HepG2 (cell line): ENCODE results near the gene MGAT1. TPM values are rescaled to one million over a fixed set of nuclear protein-coding genes. Genes with fewer than 3 reads are reported as not detected.

Experiments
- ATAC-seq: fragments of 200-7000 bp; cut with Tn5 transposase; 3 replicates; pipeline ENCODE4 v1.9.1; 2020; ENCODE audit warnings: mild to moderate bottlenecking, moderate library complexity
- BruUV-seq: library from RNA; stranded (reverse); fragments of 400-500 nt; replicated peaks from 2 replicates; lab custom pipeline; 2021; lab: Mats Ljungman, UMichigan
- CTCF ChIA-PET: fragments of 300-600 bp; formaldehyde crosslinking; extraction: SDS; loops from one replicate; lab custom pipeline; 2021; ENCODE audit warnings: low total read pairs, inconsistent platforms, low intra/inter-chr PET ratio; lab: Yijun Ruan, JAX
- POLR2A ChIA-PET: fragments of 350-600 bp; sonication (Branson Sonifier 250); formaldehyde crosslinking; loops from one replicate; lab custom pipeline; 2020; ENCODE audit warnings: antibody characterized with exemption, inconsistent platforms; lab: Yijun Ruan, JAX
- DNase-seq: peaks from one replicate; pipeline ENCODE4 v3.0.0-alpha.2; 2015; ENCODE audit warnings: low spot score
- FAIRE-seq: peaks from 3 replicates; lab custom pipeline; 2011; peaks lifted over from hg19 to GRCh38; lab: Jason Lieb, UNC
- H2AFZ ChIP-seq: one replicate; pipeline ENCODE4 v1.6.1; 2011; ENCODE audit warnings: low read length, inconsistent platforms
- H3K27ac ChIP-seq: fragments of 300-600 bp; 3 replicates; pipeline ENCODE4 v1.8.0; 2011; ENCODE audit warnings: mixed run types, mild to moderate bottlenecking, mixed read lengths, low read length, inconsistent platforms; ENCODE audit not compliant: insufficient read depth; ENCODE audit errors: extremely low read length
- H3K27me3 ChIP-seq, 2 experiments: fragments of 200-600 bp in 1 of 2; 2 replicates in 1 of 2; 3 replicates in 1 of 2; pipeline versions ENCODE4 v1.6.0 to v1.8.0; 2011; ENCODE audit warnings: low read length in 2 of 2, mild to moderate bottlenecking in 2 of 2, moderate library complexity in 2 of 2, inconsistent platforms in 1 of 2; ENCODE audit not compliant: insufficient read depth in 2 of 2, control insufficient read depth in 1 of 2
- H3K36me3 ChIP-seq, 2 experiments: fragments of 200-600 bp in 1 of 2; replicated peaks in 1 of 2; 2 replicates in 1 of 2; 3 replicates in 1 of 2; pipeline versions ENCODE4 v1.5.1 to v1.8.0; 2011; ENCODE audit warnings: low read length in 2 of 2, inconsistent platforms in 1 of 2; ENCODE audit not compliant: insufficient read depth in 2 of 2, control insufficient read depth in 1 of 2
- H3K4me1 ChIP-seq: 2 replicates; pipeline ENCODE4 v1.5.1; 2012; ENCODE audit warnings: low read length, inconsistent platforms; ENCODE audit not compliant: insufficient read depth
- H3K4me2 ChIP-seq: 2 replicates; pipeline ENCODE4 v1.6.0; 2011; ENCODE audit warnings: low read depth, low read length, inconsistent platforms
- H3K4me3 ChIP-seq, 3 experiments: fragments of 200-600 bp in 1 of 3; sonication (generic), shearing (Covaris generic) in 1 of 3; replicated peaks in 1 of 3; 2 replicates each; pipeline ENCODE4 v1.5.1; 2011 to 2016; ENCODE audit warnings: low read length in 3 of 3, inconsistent platforms in 2 of 3, low read depth in 2 of 3, mild to moderate bottlenecking in 2 of 3, control low read depth in 1 of 3, mixed read lengths in 1 of 3; ENCODE audit not compliant: insufficient read depth in 1 of 3
- H3K79me2 ChIP-seq: one replicate; pipeline ENCODE4 v1.6.1; 2011; ENCODE audit warnings: low read length, inconsistent platforms; ENCODE audit not compliant: insufficient read depth
- H3K9ac ChIP-seq: 2 replicates; pipeline ENCODE4 v1.6.0; 2011; ENCODE audit warnings: mild to moderate bottlenecking, low read depth, low read length, inconsistent platforms; ENCODE audit not compliant: insufficient read depth
- H3K9me3 ChIP-seq: 2 replicates; pipeline ENCODE4 v1.5.1; 2012; ENCODE audit warnings: mild to moderate bottlenecking, low read length
- H4K20me1 ChIP-seq: 2 replicates; pipeline ENCODE4 v1.6.0; 2011; ENCODE audit warnings: inconsistent platforms, mild to moderate bottlenecking, low read length, moderate library complexity; ENCODE audit not compliant: insufficient read depth
- DPF2 ChIP-seq: sonication (generic); formaldehyde crosslinking; IDR thresholded peaks from 2 replicates; pipeline ENCODE4 v1.4.0; 2020; ENCODE audit warnings: mild to moderate bottlenecking, low read depth, missing genetic modification reagents, borderline replicate concordance
- FOXC1 ChIP-seq: sonication (generic); formaldehyde crosslinking; IDR thresholded peaks from 2 replicates; pipeline ENCODE4 v1.8.0; 2022; ENCODE audit warnings: mild to moderate bottlenecking, missing genetic modification reagents, borderline replicate concordance
- MBNL3 ChIP-seq: fragments of 250-450 bp; sonication (Bioruptor Pico); conservative IDR thresholded peaks from 2 replicates; pipeline ENCODE4 v1.8.0; 2022; ENCODE audit warnings: mild to moderate bottlenecking, inconsistent platforms
- NKX3-1 ChIP-seq: sonication (generic); formaldehyde crosslinking; IDR thresholded peaks from 2 replicates; pipeline ENCODE4 v1.5.0; 2020; ENCODE audit warnings: missing genetic modification reagents
- REL ChIP-seq: sonication (generic); formaldehyde crosslinking; conservative IDR thresholded peaks from 2 replicates; pipeline ENCODE4 v1.8.0; 2022; ENCODE audit warnings: mild to moderate bottlenecking, missing genetic modification reagents, moderate library complexity
- TRIM24 ChIP-seq: sonication (generic); formaldehyde crosslinking; IDR thresholded peaks from 2 replicates; pipeline ENCODE4 v1.8.0; 2022; ENCODE audit warnings: mild to moderate bottlenecking, missing genetic modification reagents
- ZNF143 ChIP-seq: sonication (generic); formaldehyde crosslinking; IDR thresholded peaks from 2 replicates; pipeline ENCODE4 v1.4.0; 2020; ENCODE audit warnings: missing genetic modification reagents
- ZNF460 ChIP-seq: sonication (generic); formaldehyde crosslinking; IDR thresholded peaks from 2 replicates; pipeline ENCODE4 v1.5.1; 2020; ENCODE audit warnings: missing genetic modification reagents, mild to moderate bottlenecking, borderline replicate concordance
- WGBS: methylation state at CpG from one replicate; pipeline ENCODE4 v1.1.6; 2017; ENCODE audit warnings: low lambda C conversion rate; 5-methylcytosine and 5-hydroxymethylcytosine counted together
- in situ Hi-C: cut with HindIII; loops from 2 replicates; pipeline ENCODE4 v1.10.0; 2017; ENCODE audit warnings: low pct_unique_long_range_greater_than_20kb; ENCODE audit not compliant: extremely low pct_ligation_motif_present
- intact Hi-C: fragments of 100-400 bp; cut with micrococcal nuclease; formaldehyde crosslinking; loops from one replicate; pipeline ENCODE4 v1.10.0; 2022; ENCODE audit not compliant: unreplicated experiment
- polyA plus RNA-seq, 8 experiments: library from polyadenylated mRNA; depleted of rRNA in 3 of 8; stranded (reverse) in 7 of 8; unstranded in 1 of 8; fragments of >200 nt; fragmentation: Illumina TruSeq in 4 of 8; extraction: Trizol in 4 of 8; gene quantifications; 2 replicates each; pipeline versions ENCODE4 v1.2.1 to v1.2.3, GENCODE V29; 2011 to 2016; ENCODE audit warnings: low read depth in 4 of 8, missing spikeins in 1 of 8, mixed read lengths in 1 of 8; ENCODE audit not compliant: insufficient read depth in 1 of 8
- total RNA-seq, 5 experiments: library from RNA; depleted of rRNA; stranded (reverse); fragments of >200 nt; fragmentation: Illumina TruSeq; extraction: Trizol; gene quantifications; 2 replicates each; pipeline ENCODE4 v1.2.3, GENCODE V29; 2016; ENCODE audit warnings: low read depth in 1 of 5
- TF ChIP-seq, protein P1 (sequence below): sonication (generic); formaldehyde crosslinking; IDR thresholded peaks from 2 replicates; pipeline ENCODE4 v1.4.0; 2020; ENCODE audit warnings: missing genetic modification reagents; ENCODE audit errors: not compliant biosample characterization
- TF ChIP-seq, protein P2 (sequence below): sonication (generic); formaldehyde crosslinking; IDR thresholded peaks from 2 replicates; pipeline ENCODE4 v1.4.0; 2020; ENCODE audit warnings: missing genetic modification reagents
- TF ChIP-seq, protein P3 (sequence below): sonication (generic); formaldehyde crosslinking; IDR thresholded peaks from 2 replicates; pipeline ENCODE4 v1.5.0; 2020; ENCODE audit warnings: mild to moderate bottlenecking, missing genetic modification reagents
- TF ChIP-seq, protein P4 (sequence below): IDR thresholded peaks from 2 replicates; pipeline ENCODE4 v1.4.0; 2020; ENCODE audit warnings: mild to moderate bottlenecking, missing genetic modification reagents

The MGAT1 gene
- total and polyA plus RNA-seq, 2 of the 13 experiments (the other 11 are each of a cell fraction or from before 2014, with no cell fraction given) = 50.1 to 55.3 TPM

DNA sequence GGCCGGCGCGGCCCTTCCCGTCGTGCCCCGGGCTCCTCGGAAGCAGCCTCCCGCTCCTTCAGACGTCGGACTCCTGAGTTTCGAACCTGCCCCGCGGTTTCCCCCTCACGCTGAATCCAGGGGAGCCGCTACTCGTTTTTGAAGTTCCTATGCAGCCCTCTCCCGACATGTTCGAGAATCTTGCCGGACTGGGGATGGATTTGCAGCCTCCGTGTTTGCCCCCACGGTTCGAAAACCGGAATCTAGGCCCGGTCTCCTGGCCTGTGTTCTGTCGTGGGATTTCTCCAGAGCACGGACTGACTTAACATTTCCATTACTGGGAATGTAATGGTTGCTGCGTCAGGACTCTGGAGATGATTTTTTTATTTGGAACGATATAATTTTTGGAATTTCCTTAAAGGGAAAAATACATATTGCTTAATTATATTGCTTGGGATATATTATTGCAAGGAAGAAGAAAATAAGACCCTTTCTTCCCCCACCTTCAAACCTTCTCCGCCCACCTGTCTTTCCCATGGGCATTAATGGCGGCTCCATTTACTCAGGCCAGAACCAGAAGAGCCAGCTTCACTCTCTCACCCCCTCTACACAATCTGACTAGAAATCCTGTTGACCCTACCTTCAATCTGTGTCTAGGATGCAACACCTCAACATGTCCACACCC lies 8.5 kb upstream of the MGAT1 start:
- POLR2A ChIA-PET = interaction anchor here (0.5 to 3.3 kb wide), 12 partner anchors 7 to 462 kb away, joined by 3 to 22 read pairs (median 4); partner anchors contain the start of genes MGAT1 and ZFP62
- CTCF ChIA-PET = no interaction called here
- WGBS = 12% methylated on average over 14 of the region's 30 CpGs
- Histone ChIP-seq H3K27me3 (no peaks in the 10 kb centered on the region; a peak in 1 of 5 replicates), H3K9ac (peak overlapping the region; percentile 89), H3K79me2 (peaks cover 34% of the 10 kb centered on the region), H3K9me3 (no peaks in the 10 kb centered on the region), H3K36me3 (peaks cover 0 to 3% of the 10 kb centered on the region in 2 experiments; a peak in 1 of 5 replicates), H2AFZ (no peak overlapping the region), H3K27ac (peak overlapping the region; percentile 100), H3K4me2 (peak overlapping the region; percentile 89), H3K4me3 (peak overlapping the region; percentile 57 to 79 (median 72)), H4K20me1 (peaks cover 14% of the 10 kb centered on the region), H3K4me1 (peaks cover 48% of the 10 kb centered on the region)
- no peak for FAIRE-seq
- no TSS peak for BruUV-seq
- intact Hi-C loops (loop anchor here (5.0 kb wide), 1 partner anchor 51 kb away; the partner anchor contains the start of gene ZFP62), in situ Hi-C loops (no loop called here)
- no peak for DNase-seq
- no peak for ATAC-seq
- TF ChIP-seq NKX3-1 (no peak), REL (CRISPR knock-in tag) (0 out of 2 replicates have a peak, but pooled peaks have one; percentile 41), FOXC1 (no peak), ZNF143 (peak; percentile 64; the same call in 1 of the 2 replicates), MBNL3 (CRISPR knock-in tag) (no peak), TRIM24 (CRISPR knock-in tag) (0 out of 2 replicates have a peak, but pooled peaks have one; percentile 20), ZNF460 (CRISPR knock-in tag) (no peak), DPF2 (no peak)
- TF ChIP-seq, protein P1, sequence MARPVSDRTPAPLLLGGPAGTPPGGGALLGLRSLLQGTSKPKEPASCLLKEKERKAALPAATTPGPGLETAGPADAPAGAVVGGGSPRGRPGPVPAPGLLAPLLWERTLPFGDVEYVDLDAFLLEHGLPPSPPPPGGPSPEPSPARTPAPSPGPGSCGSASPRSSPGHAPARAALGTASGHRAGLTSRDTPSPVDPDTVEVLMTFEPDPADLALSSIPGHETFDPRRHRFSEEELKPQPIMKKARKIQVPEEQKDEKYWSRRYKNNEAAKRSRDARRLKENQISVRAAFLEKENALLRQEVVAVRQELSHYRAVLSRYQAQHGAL (CRISPR knock-in tag) = no peak
- TF ChIP-seq, protein P2, sequence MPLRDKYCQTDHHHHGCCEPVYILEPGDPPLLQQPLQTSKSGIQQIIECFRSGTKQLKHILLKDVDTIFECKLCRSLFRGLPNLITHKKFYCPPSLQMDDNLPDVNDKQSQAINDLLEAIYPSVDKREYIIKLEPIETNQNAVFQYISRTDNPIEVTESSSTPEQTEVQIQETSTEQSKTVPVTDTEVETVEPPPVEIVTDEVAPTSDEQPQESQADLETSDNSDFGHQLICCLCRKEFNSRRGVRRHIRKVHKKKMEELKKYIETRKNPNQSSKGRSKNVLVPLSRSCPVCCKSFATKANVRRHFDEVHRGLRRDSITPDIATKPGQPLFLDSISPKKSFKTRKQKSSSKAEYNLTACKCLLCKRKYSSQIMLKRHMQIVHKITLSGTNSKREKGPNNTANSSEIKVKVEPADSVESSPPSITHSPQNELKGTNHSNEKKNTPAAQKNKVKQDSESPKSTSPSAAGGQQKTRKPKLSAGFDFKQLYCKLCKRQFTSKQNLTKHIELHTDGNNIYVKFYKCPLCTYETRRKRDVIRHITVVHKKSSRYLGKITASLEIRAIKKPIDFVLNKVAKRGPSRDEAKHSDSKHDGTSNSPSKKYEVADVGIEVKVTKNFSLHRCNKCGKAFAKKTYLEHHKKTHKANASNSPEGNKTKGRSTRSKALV (CRISPR knock-in tag) = no peak
- TF ChIP-seq, protein P3, sequence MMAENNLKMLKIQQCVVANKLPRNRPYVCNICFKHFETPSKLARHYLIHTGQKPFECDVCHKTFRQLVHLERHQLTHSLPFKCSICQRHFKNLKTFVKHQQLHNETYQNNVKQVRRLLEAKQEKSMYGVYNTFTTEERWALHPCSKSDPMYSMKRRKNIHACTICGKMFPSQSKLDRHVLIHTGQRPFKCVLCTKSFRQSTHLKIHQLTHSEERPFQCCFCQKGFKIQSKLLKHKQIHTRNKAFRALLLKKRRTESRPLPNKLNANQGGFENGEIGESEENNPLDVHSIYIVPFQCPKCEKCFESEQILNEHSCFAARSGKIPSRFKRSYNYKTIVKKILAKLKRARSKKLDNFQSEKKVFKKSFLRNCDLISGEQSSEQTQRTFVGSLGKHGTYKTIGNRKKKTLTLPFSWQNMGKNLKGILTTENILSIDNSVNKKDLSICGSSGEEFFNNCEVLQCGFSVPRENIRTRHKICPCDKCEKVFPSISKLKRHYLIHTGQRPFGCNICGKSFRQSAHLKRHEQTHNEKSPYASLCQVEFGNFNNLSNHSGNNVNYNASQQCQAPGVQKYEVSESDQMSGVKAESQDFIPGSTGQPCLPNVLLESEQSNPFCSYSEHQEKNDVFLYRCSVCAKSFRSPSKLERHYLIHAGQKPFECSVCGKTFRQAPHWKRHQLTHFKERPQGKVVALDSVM (CRISPR knock-in tag) = no peak; the same call in 1 of the 2 replicates
- TF ChIP-seq, protein P4, sequence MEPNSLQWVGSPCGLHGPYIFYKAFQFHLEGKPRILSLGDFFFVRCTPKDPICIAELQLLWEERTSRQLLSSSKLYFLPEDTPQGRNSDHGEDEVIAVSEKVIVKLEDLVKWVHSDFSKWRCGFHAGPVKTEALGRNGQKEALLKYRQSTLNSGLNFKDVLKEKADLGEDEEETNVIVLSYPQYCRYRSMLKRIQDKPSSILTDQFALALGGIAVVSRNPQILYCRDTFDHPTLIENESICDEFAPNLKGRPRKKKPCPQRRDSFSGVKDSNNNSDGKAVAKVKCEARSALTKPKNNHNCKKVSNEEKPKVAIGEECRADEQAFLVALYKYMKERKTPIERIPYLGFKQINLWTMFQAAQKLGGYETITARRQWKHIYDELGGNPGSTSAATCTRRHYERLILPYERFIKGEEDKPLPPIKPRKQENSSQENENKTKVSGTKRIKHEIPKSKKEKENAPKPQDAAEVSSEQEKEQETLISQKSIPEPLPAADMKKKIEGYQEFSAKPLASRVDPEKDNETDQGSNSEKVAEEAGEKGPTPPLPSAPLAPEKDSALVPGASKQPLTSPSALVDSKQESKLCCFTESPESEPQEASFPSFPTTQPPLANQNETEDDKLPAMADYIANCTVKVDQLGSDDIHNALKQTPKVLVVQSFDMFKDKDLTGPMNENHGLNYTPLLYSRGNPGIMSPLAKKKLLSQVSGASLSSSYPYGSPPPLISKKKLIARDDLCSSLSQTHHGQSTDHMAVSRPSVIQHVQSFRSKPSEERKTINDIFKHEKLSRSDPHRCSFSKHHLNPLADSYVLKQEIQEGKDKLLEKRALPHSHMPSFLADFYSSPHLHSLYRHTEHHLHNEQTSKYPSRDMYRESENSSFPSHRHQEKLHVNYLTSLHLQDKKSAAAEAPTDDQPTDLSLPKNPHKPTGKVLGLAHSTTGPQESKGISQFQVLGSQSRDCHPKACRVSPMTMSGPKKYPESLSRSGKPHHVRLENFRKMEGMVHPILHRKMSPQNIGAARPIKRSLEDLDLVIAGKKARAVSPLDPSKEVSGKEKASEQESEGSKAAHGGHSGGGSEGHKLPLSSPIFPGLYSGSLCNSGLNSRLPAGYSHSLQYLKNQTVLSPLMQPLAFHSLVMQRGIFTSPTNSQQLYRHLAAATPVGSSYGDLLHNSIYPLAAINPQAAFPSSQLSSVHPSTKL = no peak
